Measurements from ENCODE around the gene TAF1.
"Not testable (repeated sequence)": the region's sequence is repeated elsewhere in the genome, so short reads cannot be mapped to it uniquely, and the experiment has no call there.

The TAF1 gene

DNA sequence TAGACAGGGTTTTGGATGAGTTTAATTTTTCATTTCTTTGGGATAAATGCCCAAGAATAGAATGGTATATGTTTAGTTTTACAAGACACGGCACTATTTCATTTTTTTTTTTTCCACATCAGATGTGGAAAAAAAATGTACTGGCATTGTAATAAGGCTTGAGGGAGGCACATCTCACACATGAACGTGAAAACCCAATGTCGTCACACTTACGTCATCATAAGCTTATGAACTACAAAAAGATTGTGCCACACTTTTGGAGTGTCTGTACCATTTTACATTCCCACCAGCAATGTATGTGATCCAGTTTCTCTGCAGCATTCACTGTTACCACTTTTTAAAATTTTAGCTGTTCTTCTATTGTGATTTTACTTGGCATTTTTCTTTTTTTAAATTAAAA is 74.2 kb downstream of the TAF1 start:
- H3K4me3 ChIP-seq (ENCODE audit: low read depth, low read length) = no peak overlapping the region

DNA sequence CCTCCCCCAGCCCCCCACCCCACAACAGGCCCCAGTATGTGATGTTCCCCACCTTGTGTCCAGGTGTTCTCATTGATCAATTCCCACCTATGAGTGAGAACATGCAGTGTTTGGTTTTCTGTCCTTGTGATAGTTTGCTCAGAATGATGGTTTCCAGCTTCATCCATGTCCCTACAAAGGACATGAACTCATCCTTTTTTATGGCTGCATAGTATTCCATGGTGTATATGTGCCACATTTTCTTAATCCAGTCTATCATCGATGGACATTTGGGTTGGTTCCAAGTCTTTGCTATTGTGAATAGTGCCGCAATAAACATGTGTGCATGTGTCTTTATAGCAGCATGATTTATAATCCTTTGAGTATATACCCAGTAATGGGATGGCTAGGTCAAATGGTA is 75.7 kb downstream of the TAF1 start:
- H3K4me3 ChIP-seq (ENCODE audit: low read depth, low read length) = not testable (repeated sequence)

More for the DNA sequence above, 74.2 kb downstream of the TAF1 start:
- TF ChIP-seq, protein P1, sequence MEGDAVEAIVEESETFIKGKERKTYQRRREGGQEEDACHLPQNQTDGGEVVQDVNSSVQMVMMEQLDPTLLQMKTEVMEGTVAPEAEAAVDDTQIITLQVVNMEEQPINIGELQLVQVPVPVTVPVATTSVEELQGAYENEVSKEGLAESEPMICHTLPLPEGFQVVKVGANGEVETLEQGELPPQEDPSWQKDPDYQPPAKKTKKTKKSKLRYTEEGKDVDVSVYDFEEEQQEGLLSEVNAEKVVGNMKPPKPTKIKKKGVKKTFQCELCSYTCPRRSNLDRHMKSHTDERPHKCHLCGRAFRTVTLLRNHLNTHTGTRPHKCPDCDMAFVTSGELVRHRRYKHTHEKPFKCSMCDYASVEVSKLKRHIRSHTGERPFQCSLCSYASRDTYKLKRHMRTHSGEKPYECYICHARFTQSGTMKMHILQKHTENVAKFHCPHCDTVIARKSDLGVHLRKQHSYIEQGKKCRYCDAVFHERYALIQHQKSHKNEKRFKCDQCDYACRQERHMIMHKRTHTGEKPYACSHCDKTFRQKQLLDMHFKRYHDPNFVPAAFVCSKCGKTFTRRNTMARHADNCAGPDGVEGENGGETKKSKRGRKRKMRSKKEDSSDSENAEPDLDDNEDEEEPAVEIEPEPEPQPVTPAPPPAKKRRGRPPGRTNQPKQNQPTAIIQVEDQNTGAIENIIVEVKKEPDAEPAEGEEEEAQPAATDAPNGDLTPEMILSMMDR (IDR thresholded peaks at IDR 0.05; ENCODE audit: low read depth, low read length) = no peak

DNA sequence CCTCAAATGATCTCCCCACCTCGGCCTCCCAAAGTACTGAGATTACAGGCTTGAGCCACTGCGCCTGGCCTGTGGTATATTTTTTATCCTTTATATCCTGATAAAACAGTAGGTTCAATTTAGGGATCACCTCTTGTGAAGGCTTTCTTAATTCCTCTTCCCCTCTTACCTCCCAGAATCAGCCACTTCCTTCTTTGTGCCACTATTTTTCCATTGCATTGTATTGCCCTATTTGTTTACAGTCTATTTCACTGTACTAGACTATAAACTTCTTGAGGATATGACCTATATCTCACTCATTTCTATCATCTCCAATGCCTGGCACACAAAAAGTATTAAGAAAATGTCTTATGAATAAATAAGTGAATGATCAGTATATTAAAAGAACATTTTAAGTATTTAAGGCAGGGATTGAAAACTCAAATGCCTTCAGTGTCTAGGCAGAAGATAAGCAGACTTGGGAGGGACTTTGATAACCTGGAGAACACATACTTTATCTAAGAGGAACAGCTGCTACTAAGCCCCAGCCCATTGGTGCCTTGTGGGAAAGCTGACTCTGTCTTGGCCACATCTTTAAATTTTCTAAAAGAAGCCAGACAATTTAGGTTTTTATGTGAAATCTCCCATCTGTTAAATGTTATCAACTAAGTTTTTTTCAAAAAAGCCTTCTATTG is 84.4 kb downstream of the TAF1 start:
- TF ChIP-seq, protein P1 (IDR thresholded peaks at IDR 0.05; ENCODE audit: low read depth, low read length) = no peak
- H3K4me3 ChIP-seq (ENCODE audit: low read depth, low read length) = no peak overlapping the region

DNA sequence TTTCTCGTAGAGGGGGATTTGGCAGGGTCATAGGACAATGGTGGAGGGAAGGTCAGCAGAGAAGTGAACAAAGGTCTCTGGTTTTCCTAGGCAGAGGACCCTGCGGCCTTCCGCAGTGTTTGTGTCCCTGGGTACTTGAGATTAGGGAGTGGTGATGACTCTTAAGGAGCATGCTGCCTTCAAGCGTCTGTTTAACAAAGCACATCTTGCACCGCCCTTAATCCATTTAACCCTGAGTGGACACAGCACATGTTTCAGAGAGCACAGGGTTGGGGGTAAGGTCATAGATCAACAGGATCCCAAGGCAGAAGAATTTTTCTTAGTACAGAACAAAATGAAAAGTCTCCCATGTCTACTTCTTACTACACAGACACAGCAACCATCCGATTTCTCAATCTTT is 85.4 kb downstream of the TAF1 start:
- not testable (repeated sequence) for H3K4me3 ChIP-seq (ENCODE audit: low read depth, low read length)

DNA sequence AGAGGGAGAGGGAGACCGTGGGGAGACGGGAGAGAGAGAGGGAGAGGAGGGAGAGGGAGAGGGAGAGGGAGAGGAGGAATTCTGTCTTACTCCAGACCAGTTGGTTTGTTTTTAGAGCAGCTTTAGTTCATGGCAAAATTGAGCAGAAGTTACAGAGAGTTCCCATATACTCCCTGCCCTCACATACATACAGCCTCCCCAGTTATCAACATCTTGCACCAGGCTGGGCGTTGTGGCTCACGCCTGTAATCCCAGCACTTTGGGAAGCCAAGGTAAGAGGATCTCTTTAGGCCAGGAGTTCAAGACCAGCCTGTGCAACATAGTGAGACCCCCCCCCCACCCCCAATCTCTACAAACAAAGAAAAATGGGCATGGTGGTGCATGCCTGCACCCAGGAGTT is 86.9 kb downstream of the TAF1 start:
- H3K4me3 ChIP-seq (ENCODE audit: low read depth, low read length) = no peak overlapping the region
- TF ChIP-seq, protein P1 (IDR thresholded peaks at IDR 0.05; ENCODE audit: low read depth, low read length) = no peak

DNA sequence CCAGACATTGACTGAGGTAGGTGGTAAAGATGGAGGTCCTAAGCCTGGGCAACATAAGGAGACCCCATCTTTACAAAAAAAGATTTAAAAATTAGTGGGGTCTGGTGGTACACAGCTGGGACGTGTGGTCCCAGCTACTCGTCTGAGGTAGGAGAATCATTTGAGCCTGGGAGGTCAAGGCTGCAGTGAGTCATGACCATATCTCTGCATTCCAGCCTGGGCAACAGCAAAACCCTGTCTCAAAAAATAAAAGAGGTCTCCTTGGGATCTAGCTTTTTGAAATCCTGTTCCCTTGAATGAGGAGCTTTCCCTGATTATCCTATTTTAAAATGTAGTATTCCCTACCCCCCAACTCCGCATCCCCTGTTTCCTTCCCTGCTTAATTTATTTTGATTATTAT is 88.1 kb downstream of the TAF1 start:
- no peak overlapping the region for H3K4me3 ChIP-seq (ENCODE audit: low read depth, low read length)
- TF ChIP-seq, protein P1 (IDR thresholded peaks at IDR 0.05; ENCODE audit: low read depth, low read length) = no peak

DNA sequence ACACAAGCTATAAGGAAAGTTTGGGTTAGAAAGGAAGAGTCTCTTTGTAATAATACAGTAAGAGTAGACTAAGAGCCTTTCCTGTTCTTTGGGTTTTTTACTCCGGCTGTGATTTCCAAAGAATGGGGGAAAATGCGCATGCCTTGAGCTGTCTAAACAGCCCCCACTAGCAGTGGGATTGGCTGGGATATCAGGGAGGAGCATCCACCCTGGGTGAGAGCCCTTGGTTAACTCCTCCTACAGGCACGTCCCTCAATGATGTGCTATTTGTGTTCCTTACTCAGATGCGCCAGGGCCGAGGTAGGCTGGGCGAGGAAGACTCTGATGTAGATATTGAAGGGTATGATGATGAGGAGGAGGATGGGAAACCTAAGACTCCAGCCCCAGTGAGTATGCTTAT is 92.7 kb downstream of the TAF1 start:
- TF ChIP-seq, protein P1 (IDR thresholded peaks at IDR 0.05; ENCODE audit: low read depth, low read length) = no peak
- H3K4me3 ChIP-seq (ENCODE audit: low read depth, low read length) = no peak overlapping the region

DNA sequence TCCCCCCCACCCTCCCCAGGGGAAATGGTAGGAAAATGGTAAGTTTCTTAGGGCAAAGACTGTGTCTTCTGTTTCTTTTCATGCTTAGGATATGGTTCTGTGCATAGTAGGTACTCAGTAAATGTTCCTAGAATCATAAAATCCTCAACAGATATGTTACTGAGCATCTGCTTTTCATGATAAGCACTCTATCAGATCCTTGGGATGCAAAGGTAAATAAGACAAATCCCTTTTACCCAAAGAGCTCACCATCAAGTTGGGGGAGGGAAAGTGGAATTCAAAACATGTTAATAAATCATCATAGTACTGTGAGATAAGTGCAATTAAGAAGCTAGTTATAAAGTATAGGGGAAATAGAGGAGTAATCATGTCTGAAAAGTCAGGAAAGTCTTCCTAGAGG is 98.8 kb downstream of the TAF1 start:
- TF ChIP-seq, protein P1 (IDR thresholded peaks at IDR 0.05; ENCODE audit: low read depth, low read length) = no peak
- no peak overlapping the region for H3K4me3 ChIP-seq (ENCODE audit: low read depth, low read length)
